HL-60/S4 treated with phorbol 12-myristate 13-acetate at 8.2 ng/mL for 4 days and 3 days (cell line): ENCODE measurements around the gene GRIK2.

Source experiments
- in situ Hi-C: fragments of 300-500 bp; cut with MboI; formaldehyde crosslinking; loops from 2 replicates; pipeline ENCODE4 v1.15.0; 2022; ENCODE audit warnings: low sequenced_read_pairs

Gene GRIK2

GRCh38 chr6:101400326-101401135, 7.0 kb downstream of the GRIK2 start:
- in situ Hi-C loops = no loop called here

DNA sequence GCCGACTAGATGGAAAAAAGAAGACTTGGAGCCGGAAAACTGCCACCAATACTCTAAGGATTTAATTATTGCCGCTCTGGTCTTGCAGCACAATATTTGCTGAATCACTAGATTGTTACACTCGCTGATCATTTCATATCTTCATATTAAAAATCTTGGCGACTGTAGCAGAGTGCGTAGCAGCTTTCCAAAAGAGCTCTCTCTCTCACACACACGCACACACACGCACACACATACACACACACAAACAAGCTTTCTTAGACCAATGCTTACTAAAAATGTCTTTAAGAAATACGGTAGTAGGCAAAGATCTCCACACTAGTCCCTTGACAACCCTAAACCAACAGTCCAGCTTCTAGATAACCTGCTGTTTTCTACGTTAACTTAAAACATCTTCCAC, 7.7 kb downstream of the GRIK2 start:
- in situ Hi-C loops = no loop called here

DNA sequence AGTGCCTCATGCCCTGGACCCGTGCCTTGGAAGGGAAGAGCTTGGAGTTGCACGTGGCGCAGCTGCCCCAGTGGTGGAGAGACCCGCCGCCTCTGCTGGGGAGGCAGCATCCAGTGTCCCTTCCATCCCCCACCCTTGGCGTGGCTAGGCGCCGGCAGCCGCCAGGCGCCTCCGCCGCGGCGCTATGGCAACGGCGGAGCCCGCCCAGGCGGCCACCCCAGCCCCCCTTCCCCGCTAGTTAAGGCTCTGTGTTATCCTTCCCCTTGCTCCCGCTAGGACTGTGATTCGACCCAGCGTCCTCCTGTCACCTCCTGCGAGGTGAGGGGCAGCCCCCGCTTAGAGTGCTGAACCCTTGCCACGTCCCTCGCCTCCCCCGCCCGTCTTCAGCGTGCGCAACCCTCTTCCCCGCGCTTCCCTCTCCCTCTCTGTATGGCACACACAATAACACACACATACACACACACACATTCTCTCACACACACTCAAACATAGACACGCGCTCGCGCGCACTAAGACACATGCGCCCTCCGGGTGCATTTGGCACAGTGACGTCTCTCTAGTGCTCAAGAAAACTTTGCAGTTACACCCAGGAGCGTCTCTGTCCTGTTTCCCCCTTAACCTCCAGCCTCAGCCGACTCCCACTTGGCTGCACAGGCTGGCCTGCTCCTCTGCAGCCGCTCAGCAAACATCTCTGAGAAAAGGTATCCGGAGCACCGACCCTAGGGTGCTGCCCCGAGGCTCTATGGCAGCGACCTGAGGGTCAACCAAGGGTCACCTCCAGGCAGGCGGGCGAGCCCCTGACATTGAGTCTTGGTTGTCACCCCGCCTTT, 8.5 kb downstream of the GRIK2 start:
- in situ Hi-C loops = no loop called here

- in situ Hi-C loops = no loop called here
Observed at GRCh38 chr6:101402622-101403031, 9.1 kb downstream of the GRIK2 start.

DNA sequence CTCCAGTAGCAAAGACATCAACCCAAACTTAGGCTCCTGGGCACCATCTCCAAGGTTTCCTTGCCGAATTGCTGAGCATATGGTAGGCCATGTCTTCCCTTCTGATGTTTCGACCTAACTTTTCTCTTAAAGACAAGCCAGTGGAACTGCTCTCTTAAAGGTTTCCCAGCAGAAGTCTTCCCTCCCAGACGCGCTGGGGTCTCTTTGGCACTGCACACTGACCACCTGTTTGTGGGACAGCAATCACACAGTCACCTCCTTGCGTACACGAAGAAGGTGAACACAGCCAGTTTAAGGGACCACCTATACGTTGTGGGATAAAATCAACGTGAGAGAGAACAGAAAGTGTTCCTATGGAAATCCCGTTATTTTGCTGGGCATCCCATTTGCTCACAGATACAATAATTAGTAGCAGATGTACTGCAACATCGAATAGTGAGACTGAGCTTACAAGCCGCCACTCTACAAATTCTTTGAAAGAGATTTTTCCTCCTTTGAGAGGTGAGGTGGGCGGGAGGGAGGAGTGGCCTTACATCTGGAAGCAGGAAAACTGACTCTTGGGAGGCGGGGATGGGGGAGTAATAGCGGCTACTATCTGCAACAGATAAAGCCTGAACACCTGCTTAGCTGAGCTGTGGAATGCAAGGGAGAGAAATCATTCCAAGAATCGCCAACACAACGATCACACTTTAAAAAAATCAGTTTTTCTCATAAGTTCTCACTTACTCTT, 9.9 kb downstream of the GRIK2 start:
- in situ Hi-C loops = no loop called here

DNA sequence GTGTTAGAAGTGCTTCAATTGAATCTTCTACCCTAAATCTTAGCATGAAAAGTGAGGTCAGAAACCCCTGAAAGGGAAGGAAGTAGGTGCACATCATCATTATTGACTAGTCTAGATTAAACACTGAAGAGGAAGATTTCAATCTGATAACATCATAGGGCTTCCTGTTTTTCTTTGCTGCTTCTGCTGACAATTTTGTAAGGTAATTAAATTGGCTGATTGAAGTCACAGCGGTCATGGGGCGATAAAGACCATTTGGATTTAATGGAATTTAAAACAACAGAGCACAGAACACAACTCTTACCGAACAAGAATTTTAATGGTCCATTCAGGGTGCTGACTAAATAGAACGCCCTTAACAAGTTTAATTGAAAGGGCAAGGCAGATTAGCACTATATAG, 11.3 kb downstream of the GRIK2 start:
- in situ Hi-C loops = no loop called here

DNA sequence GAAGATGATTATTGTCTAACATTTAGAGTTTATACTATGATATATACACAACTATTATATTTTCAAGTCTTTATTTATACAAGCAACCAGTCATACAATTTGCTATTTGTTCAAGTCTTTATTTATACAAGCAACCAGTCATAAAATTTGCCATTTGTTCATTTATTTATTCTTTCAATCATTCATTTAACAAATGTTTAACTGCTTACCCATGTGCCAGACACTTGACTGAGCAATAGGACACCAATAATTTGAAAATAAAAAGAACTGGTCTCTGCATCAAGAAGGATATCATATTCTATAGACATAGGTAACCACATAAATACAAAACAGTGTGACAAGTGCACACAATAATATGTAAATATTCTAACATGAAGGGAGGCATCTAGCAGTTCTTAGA, 20.3 kb downstream of the GRIK2 start:
- in situ Hi-C loops = no loop called here

GRCh38 chr6:101417900-101418299, 24.4 kb downstream of the GRIK2 start:
- in situ Hi-C loops = no loop called here

DNA sequence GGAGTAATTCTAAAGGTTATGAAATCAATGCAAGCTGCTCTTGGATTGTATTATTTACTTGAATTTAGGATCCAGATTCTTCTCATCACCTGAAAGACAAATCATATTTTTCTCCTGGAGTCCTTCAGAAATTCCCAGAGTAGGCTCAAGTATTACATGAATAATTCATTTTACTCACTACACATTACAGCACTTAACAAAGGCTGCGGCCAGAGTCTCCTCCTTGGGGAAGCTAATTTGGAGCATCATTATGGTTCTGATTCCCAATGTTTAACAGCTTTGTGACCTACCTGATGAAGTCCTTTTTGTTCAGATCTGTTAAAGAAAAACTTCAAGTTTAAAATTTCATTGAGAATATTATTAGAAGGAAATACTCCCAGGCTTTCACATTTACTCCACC, 28.7 kb downstream of the GRIK2 start:
- in situ Hi-C loops = no loop called here

DNA sequence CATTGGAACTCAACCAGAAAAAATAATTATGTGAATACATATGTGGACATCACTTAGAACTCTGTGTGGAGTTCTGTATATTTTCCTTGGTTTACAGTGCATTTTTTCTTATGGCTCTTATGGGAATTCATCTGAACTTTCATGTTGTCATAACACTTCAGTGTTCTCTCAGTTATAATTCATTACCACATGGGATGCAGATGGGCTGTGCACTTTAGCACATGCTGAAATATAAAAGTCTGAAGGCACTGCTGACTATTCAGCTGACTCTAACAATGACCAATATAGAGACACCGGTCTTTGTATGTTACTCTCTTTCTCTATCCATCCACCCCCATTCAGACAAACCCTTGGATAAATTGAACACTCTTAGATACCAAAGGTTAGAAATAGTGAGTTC, 29.3 kb downstream of the GRIK2 start:
- in situ Hi-C loops = no loop called here

- in situ Hi-C loops = no loop called here
Observed at GRCh38 chr6:101429270-101429669, 35.8 kb downstream of the GRIK2 start.

- in situ Hi-C loops = no loop called here
Observed at GRCh38 chr6:101429845-101430244, 36.3 kb downstream of the GRIK2 start.

GRCh38 chr6:101433141-101433540, 39.6 kb downstream of the GRIK2 start:
- in situ Hi-C loops = no loop called here

DNA sequence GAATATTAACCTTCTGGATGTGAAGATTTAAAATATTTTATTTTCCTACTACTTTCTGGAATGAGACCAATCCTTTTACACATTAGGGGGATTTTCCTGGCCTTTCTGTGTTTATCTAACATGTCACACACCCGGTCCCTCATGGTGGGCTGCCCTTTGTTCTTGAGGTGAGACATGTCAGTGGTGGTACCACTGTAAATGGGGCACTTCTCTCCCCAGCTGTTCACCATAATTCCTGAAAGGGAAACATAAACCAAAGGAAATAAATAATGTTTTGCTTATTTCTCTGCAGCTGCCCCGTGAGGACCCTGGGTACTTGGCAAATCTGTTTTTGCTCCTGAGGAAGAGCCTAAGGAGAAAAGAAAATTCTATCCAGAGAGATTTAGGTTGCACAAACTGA, 41.1 kb downstream of the GRIK2 start:
- in situ Hi-C loops = no loop called here

DNA sequence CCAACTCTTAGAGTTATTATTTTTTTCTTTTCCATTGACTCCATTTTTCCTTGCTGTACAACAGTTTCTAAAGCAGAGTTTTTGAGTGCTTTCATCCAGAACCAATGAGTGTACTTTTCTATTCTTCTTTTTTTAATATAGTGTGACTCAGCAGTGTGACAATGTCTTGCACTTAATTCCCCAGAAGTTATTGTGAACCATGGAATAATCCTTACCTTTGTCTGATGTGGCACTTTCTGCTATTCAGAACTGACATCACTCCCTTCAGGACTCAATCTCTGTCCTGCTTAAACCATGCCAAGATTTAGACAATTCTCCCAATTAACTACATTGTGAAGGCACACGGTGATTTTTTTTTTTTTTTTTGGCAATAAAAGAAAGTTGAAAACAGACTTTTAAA, 41.5 kb downstream of the GRIK2 start:
- in situ Hi-C loops = no loop called here

GRCh38 chr6:101439790-101440189, 46.3 kb downstream of the GRIK2 start:
- in situ Hi-C loops = no loop called here

DNA sequence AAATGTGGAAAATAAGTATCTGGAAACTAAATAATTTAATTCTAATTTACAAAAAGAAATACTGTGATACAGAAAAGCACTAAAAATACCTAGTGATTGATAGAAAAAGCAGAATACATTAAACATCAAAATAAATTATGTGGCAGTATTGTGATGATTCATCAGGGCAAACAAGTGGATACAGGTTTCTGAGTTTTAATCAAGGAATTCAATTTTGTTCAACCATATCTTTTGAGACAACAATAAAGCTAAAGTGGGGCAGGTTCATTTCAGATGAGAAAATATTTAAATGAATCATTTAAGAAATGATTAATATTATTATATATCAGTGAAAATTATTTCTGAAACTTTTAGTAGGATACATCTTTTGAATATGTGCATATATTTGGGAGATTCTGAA, 49.8 kb downstream of the GRIK2 start:
- in situ Hi-C loops = no loop called here

DNA sequence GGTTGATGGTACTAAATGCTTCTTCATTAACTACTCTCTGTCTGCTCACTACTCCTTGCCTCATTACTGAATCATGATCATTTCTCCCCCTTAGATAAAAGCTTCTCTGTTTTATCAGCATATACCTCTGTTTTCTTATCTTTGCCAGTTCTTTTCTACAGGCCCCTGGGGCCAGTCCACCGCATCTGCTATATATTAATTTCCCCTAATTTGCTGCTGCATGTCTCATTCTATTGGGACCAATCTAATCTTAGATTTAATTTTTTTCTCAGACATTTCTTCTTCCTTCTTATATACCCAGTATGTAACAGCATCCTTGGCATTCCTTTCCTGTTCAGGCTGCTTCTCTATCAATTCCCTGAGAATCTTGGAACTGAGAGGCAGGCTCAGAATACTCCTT, 51.2 kb downstream of the GRIK2 start:
- in situ Hi-C loops = no loop called here

DNA sequence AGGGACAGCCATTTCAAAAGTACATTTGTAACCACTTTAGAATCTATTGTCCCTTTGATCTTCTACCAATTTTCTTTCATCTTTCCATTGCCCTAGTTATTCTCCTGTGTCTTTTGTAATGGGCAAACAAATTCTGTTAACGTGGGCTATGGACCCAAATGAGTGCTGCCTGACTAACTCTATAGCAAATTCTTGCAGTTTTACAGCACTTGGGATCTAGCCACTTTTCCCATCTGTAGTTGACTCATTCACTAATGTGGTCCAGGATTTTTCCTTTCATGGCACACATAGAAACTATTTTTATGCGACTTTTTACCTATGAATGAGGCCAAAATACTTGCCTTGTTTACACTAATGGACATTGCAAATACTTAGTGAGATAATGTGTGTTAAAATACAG, 52.0 kb downstream of the GRIK2 start:
- in situ Hi-C loops = no loop called here

DNA sequence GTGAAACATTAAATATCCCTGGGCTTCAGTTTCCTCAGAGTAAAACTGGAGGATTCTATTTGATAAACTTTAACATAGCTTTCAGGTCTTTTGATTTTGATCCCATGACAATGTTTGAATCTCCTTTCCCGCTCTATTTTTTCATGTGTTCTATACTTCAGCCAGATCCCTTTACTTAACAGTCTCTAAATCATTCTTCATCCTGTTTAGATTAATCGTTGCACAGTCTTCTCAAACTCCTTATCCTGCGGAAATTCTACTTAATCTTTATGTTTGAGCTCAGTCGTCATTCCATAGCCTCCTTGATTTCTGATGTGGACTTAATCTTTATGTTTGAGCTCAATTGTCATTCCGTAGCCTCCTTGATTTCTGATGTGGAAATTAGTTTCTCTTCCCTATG, 57.4 kb downstream of the GRIK2 start:
- in situ Hi-C loops = no loop called here

- in situ Hi-C loops = no loop called here
Observed at GRCh38 chr6:101451981-101452380, 58.5 kb downstream of the GRIK2 start.

- in situ Hi-C loops = no loop called here
Observed at GRCh38 chr6:101453221-101453620, 59.7 kb downstream of the GRIK2 start.
